HUES48 (cell line): ENCODE data around the gene METTL5.

Source experiments
- H3K27ac ChIP-seq: one replicate; pipeline ENCODE4 v1.7.0; 2013; ENCODE audit warnings: low read depth, low read length, inconsistent platforms
- H3K27me3 ChIP-seq: 2 replicates; pipeline ENCODE4 v1.6.1; 2013; ENCODE audit warnings: mild to moderate bottlenecking, low read length; ENCODE audit not compliant: control insufficient read depth, insufficient read depth
- H3K36me3 ChIP-seq: 2 replicates; pipeline ENCODE4 v1.6.1; 2013; ENCODE audit warnings: low read length; ENCODE audit not compliant: control insufficient read depth, insufficient read depth
- H3K4me1 ChIP-seq: 2 replicates; pipeline ENCODE4 v1.6.1; 2013; ENCODE audit warnings: mild to moderate bottlenecking, low read length; ENCODE audit not compliant: control insufficient read depth, insufficient read depth
- H3K4me3 ChIP-seq: 2 replicates; pipeline ENCODE4 v1.5.1; 2013; ENCODE audit warnings: mild to moderate bottlenecking, low read depth, low read length
- H3K9ac ChIP-seq: 2 replicates; pipeline ENCODE4 v1.6.1; 2013; ENCODE audit warnings: mild to moderate bottlenecking, low read depth, low read length, moderate library complexity
- H3K9me3 ChIP-seq: 2 replicates; pipeline ENCODE4 v1.6.1; 2013; ENCODE audit warnings: low read length; ENCODE audit not compliant: control insufficient read depth, insufficient read depth

METTL5 gene

GRCh38 chr2:169781249-169782013, 43.3 kb downstream of the METTL5 start:
- H3K27ac ChIP-seq: no peak overlapping the region
- no peak overlapping the region for H3K4me3 ChIP-seq
- H3K36me3 ChIP-seq: no peaks in the 10 kb centered on the region
- no peak overlapping the region for H3K9ac ChIP-seq
- no peaks in the 10 kb centered on the region for H3K9me3 ChIP-seq
- H3K27me3 ChIP-seq: no peaks in the 10 kb centered on the region
- H3K4me1 ChIP-seq: no peaks in the 10 kb centered on the region

- H3K27ac ChIP-seq: no peak overlapping the region
- H3K27me3 ChIP-seq: no peaks in the 10 kb centered on the region
- H3K4me1 ChIP-seq: no peaks in the 10 kb centered on the region
- H3K9ac ChIP-seq: no peak overlapping the region
- H3K4me3 ChIP-seq: no peak overlapping the region
- H3K9me3 ChIP-seq: no peaks in the 10 kb centered on the region
- H3K36me3 ChIP-seq: no peaks in the 10 kb centered on the region
Observed at GRCh38 chr2:169778446-169778845, 46.3 kb downstream of the METTL5 start.

GRCh38 chr2:169776252-169776761, 48.4 kb downstream of the METTL5 start:
- no peak overlapping the region for H3K9ac ChIP-seq
- H3K4me1 ChIP-seq: no peaks in the 10 kb centered on the region
- no peak overlapping the region for H3K4me3 ChIP-seq
- H3K36me3 ChIP-seq: no peaks in the 10 kb centered on the region
- H3K27ac ChIP-seq: no peak overlapping the region
- H3K27me3 ChIP-seq: no peaks in the 10 kb centered on the region
- H3K9me3 ChIP-seq: no peaks in the 10 kb centered on the region

- no peak overlapping the region for H3K27ac ChIP-seq
- no peak overlapping the region for H3K9ac ChIP-seq
- H3K9me3 ChIP-seq: no peaks in the 10 kb centered on the region
- H3K27me3 ChIP-seq: no peaks in the 10 kb centered on the region
- no peaks in the 10 kb centered on the region for H3K36me3 ChIP-seq
- H3K4me3 ChIP-seq: no peak overlapping the region
- H3K4me1 ChIP-seq: no peaks in the 10 kb centered on the region
Observed at GRCh38 chr2:169775765-169776164, 48.9 kb downstream of the METTL5 start.

- Histone ChIP-seq H3K27me3 (no peaks in the 10 kb centered on the region), H3K36me3 (no peaks in the 10 kb centered on the region), H3K4me3 (no peak overlapping the region), H3K27ac (no peak overlapping the region), H3K4me1 (no peaks in the 10 kb centered on the region), H3K9me3 (no peaks in the 10 kb centered on the region), H3K9ac (no peak overlapping the region)
Observed at GRCh38 chr2:169775354-169775753, 49.4 kb downstream of the METTL5 start.

GRCh38 chr2:169772651-169773050, 52.1 kb downstream of the METTL5 start:
- no peak overlapping the region for H3K4me3 ChIP-seq
- H3K36me3 ChIP-seq: no peaks in the 10 kb centered on the region
- H3K27ac ChIP-seq: no peak overlapping the region
- H3K9me3 ChIP-seq: no peaks in the 10 kb centered on the region
- H3K9ac ChIP-seq: no peak overlapping the region
- H3K4me1 ChIP-seq: no peaks in the 10 kb centered on the region
- H3K27me3 ChIP-seq: no peaks in the 10 kb centered on the region

GRCh38 chr2:169771612-169772011, 53.1 kb downstream of the METTL5 start:
- H3K9me3 ChIP-seq: no peaks in the 10 kb centered on the region
- H3K27ac ChIP-seq: no peak overlapping the region
- no peak overlapping the region for H3K9ac ChIP-seq
- no peaks in the 10 kb centered on the region for H3K4me1 ChIP-seq
- no peaks in the 10 kb centered on the region for H3K27me3 ChIP-seq
- H3K4me3 ChIP-seq: no peak overlapping the region
- H3K36me3 ChIP-seq: no peaks in the 10 kb centered on the region

GRCh38 chr2:169771021-169771420, 53.7 kb downstream of the METTL5 start:
- Histone ChIP-seq H3K27me3 (no peaks in the 10 kb centered on the region), H3K9me3 (no peaks in the 10 kb centered on the region), H3K36me3 (no peaks in the 10 kb centered on the region), H3K4me3 (no peak overlapping the region), H3K4me1 (no peaks in the 10 kb centered on the region), H3K27ac (no peak overlapping the region), H3K9ac (no peak overlapping the region)

GRCh38 chr2:169768262-169768995, 56.3 kb downstream of the METTL5 start:
- Histone ChIP-seq H3K4me1 (no peaks in the 10 kb centered on the region), H3K9me3 (no peaks in the 10 kb centered on the region), H3K27ac (no peak overlapping the region), H3K4me3 (no peak overlapping the region), H3K9ac (no peak overlapping the region), H3K36me3 (no peaks in the 10 kb centered on the region), H3K27me3 (no peaks in the 10 kb centered on the region)

GRCh38 chr2:169767243-169767888, 57.3 kb downstream of the METTL5 start:
- no peaks in the 10 kb centered on the region for H3K9me3 ChIP-seq
- H3K4me3 ChIP-seq: no peak overlapping the region
- no peaks in the 10 kb centered on the region for H3K4me1 ChIP-seq
- H3K27me3 ChIP-seq: no peaks in the 10 kb centered on the region
- no peak overlapping the region for H3K27ac ChIP-seq
- H3K9ac ChIP-seq: no peak overlapping the region
- H3K36me3 ChIP-seq: no peaks in the 10 kb centered on the region

- H3K27me3 ChIP-seq: no peaks in the 10 kb centered on the region
- H3K27ac ChIP-seq: no peak overlapping the region
Observed at GRCh38 chr2:169765523-169765922, 59.2 kb downstream of the METTL5 start.

More at GRCh38 chr2:169765523-169765922, 59.2 kb downstream of the METTL5 start:
- Histone ChIP-seq H3K36me3 (no peaks in the 10 kb centered on the region), H3K4me3 (no peak overlapping the region), H3K4me1 (no peaks in the 10 kb centered on the region), H3K9ac (no peak overlapping the region), H3K9me3 (no peaks in the 10 kb centered on the region)
